Measurements from ENCODE around the gene SANBR. TPM values are rescaled to one million over a fixed set of nuclear protein-coding genes. Genes with fewer than 3 reads are reported as not detected.

The SANBR gene
- 1.8 and 3.7 TPM in 2 replicates for total RNA-seq

DNA sequence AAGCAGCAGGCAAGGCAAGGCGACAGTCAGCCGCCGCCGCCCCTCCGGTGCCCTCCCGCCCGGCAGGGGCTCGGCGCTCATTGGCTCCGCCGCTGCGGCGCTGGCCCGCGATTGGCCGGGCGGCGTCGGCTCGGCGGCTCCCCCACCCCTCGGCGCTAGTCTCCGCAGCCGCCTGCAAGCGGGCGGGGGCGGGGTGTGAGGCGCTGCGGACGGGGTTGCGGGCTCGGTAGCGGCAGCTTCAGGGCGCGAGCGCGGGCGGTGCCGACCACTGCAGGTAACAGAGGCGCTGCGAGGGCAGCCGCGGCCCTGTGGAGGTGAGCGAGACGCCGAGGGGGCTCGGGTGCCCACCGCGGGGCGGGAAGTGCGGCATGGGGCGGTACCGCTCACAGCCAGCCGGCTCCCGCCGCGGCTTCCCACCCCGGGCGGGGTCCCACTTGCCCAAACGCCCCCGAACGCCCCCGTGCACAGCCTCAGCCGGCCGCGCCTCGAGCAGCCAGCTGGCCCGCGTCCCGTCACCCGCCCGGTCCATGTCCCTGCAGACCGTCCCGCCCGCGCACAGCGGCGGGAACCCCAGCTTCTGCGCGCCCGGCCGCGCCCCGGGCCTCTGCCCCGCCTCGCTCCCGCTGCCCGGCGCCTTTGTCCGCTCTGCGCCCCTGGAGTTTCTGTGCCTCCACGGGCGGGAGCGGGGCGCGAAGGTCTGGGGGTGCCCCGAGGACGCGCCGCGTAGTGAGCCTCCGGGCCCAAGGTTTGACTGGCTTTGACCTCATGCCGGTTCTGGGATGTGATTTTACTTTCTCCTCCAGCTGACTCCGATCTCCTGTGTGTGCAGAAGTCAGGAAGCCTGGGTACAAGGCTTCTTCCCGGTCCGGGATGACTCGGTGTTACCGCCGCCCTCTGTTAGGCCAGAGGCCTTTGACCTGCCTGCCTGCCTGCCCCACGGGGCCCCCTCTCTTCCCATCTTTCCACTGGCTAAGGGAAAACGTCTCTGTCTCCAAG lies at the start of gene SANBR:
Gene SANBR, plus strand, starts transcription at position 158 of the 996 bp plus-strand sequence. CDS start 4,480 bp downstream, outside the sequence.

DNA sequence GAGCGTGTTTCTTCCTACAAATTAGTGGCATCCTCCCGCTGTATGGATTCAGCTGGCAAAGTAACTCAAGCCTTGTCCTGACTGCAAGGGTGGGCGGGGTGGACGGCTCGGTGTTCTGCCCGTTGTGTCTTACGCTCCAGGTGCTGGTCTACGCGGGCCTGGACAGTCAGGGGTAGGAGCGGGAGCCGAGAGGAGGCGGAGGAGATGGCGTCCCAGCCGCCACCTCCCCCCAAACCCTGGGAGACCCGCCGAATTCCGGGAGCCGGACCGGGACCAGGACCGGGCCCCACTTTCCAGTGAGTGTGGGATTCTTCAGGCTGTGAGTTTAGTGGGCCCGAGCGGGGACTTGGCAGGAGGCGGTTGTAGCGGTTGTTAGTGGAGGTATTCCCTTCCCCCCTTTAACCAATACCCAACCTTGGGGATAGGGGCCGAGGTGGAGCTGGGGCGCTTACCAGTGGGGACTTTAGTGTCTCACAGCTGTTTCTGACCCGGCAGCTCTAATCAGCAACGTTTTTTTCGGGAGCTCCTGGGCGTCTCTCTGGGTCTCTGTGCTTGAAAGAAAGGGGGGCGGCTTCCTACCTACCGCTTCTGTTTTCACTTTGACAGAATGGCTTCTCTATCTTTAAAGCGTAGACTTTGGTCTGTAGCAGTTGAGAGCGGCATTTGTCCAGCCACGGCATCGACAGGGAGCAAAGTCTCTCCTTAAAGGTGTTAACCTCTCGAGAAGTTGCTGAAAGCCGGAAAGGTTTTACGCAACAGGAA lies 47.9 kb upstream of the SANBR start, which contains the start of the genes PEX13 and PUS10:
Gene PEX13, plus strand, starts transcription at position 165 of the 762 bp plus-strand sequence. Its CDS starts 40 bp downstream, at position 205.
Gene PUS10, minus strand, starts transcription at position 700 of the 762 bp plus-strand sequence. CDS start 6,365 bp downstream, outside the sequence.

Other genes starting within 250 kb of the SANBR start
- 0.72 and 2.4 TPM in 2 replicates for gene REL, start 184.3 kb upstream of the SANBR start, total RNA-seq
- 30.6 and 32.7 TPM in 2 replicates for gene PEX13, start 48.2 kb upstream of the SANBR start, total RNA-seq
- gene PUS10, start 47.6 kb upstream of the SANBR start, total RNA-seq: 5.7 and 24.6 TPM in 2 replicates
- gene C2orf74, start 96.3 kb downstream of the SANBR start, total RNA-seq: 2.3 and 5.3 TPM in 2 replicates